ACC112 (cell line): ENCODE measurements around the gene STYXL1.
A peak's percentile ranks its signal among the peaks of the same experiment; 100 is the strongest.

Experiments used
- H2AFZ ChIP-seq: fragments of 200-600 bp; sonication (generic); one replicate; pipeline ENCODE4 v1.6.0; 2017; ENCODE audit warnings: antibody characterized with exemption, low read length; ENCODE audit not compliant: unreplicated experiment
- H3K27ac ChIP-seq: fragments of 200-600 bp; sonication (generic); 2 replicates; pipeline ENCODE4 v1.5.1; 2014; ENCODE audit warnings: low read depth, mild to moderate bottlenecking, antibody characterized with exemption, low read length, moderate library complexity
- H3K27me3 ChIP-seq: fragments of 200-600 bp; sonication (generic); 2 replicates; pipeline ENCODE4 v1.6.1; 2014; ENCODE audit warnings: mild to moderate bottlenecking, antibody characterized with exemption, low read length, moderate library complexity, mixed read lengths; ENCODE audit not compliant: insufficient read depth
- H3K36me3 ChIP-seq: fragments of 200-600 bp; sonication (generic); 2 replicates; pipeline ENCODE4 v1.6.1; 2016; ENCODE audit warnings: mild to moderate bottlenecking, antibody characterized with exemption, low read length, moderate library complexity, mixed read lengths; ENCODE audit not compliant: insufficient read depth
- H3K4me1 ChIP-seq: fragments of 200-600 bp; sonication (generic); one replicate; pipeline ENCODE4 v1.6.1; 2016; ENCODE audit warnings: low read length, mixed read lengths; ENCODE audit not compliant: insufficient read depth, unreplicated experiment, control insufficient read depth
- H3K4me3 ChIP-seq: fragments of 200-600 bp; sonication (generic); 2 replicates; pipeline ENCODE4 v1.5.1; 2014; ENCODE audit warnings: mild to moderate bottlenecking, low read depth, low read length
- H3K79me2 ChIP-seq: fragments of 200-600 bp; sonication (generic); one replicate; pipeline ENCODE4 v1.6.0; 2016; ENCODE audit warnings: low read length; ENCODE audit not compliant: control insufficient read depth, unreplicated experiment, insufficient read depth

Gene STYXL1

DNA sequence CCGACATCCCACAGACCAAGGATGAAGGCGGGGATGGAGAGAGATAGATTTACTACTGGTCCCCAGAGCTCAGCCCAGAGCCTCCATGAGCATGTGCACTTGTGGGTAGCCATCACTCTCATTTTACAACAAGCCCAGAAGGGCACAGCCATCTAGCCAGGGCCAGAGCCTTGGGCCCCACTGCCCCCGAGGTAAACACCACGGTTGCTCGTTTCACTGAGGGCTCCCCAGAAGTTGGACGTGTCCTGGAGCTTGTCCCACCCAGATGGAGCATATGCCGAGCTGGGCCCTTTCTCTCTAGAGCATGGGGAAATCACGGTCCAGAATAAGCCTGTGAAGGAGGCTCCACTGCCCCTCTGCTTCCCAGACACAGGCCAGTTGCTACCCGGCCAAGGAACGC is 44.4 kb downstream of the STYXL1 start:
- H3K36me3 ChIP-seq = peaks cover 5% of the 10 kb centered on the region; the same call in 1 of the 2 replicates
- no peak overlapping the region for H3K27ac ChIP-seq
- no peaks in the 10 kb centered on the region for H3K79me2 ChIP-seq
- no peak overlapping the region for H2AFZ ChIP-seq
- H3K4me3 ChIP-seq = no peak overlapping the region
- no peaks in the 10 kb centered on the region for H3K27me3 ChIP-seq
- peaks cover 2% of the 10 kb centered on the region for H3K4me1 ChIP-seq

DNA sequence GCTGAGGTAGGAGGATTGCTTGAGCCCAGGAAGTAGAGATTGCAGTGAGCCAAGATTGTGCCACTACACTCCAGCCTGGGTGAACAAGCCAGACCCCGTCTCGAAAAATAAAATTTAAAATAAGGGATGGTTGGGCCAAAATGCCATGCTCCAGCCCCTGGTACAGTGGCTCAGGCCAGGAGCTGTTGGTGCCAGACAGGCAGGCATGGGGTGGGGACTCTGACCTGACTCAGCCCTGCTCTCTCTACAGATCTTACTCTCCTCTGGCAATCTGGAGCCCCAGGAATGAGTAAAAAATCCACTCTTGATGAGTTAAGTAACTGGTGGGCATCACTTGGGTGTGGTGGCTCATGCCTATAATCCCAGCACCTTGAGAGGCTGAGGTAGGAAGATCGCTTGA is 45.0 kb downstream of the STYXL1 start:
- Histone ChIP-seq H3K4me1 (no peaks in the 10 kb centered on the region), H3K27ac (no peak overlapping the region), H3K36me3 (peaks cover 5% of the 10 kb centered on the region; the same call in 1 of the 2 replicates), H3K79me2 (no peaks in the 10 kb centered on the region), H3K27me3 (no peaks in the 10 kb centered on the region), H3K4me3 (no peak overlapping the region), H2AFZ (no peak overlapping the region)

DNA sequence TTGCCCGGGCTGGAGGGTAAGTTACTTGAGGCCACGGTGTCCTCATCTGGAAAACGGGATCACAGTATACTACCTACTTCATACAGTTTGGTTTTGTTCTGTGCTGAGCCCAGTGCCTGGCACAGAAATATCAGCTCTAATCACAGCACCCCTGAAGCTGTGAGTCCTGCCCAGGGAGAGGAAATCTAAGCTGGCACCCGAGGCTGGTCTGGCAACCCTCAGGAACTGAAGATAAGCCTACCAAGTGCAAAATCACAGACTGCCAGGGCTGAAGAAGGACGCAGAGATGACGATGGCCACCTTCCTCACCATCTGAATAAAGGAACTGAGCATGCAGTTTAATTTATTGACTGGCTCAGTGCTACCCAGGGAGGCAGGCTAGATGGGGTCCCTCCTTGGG is 45.7 kb downstream of the STYXL1 start:
- H3K4me1 ChIP-seq = no peaks in the 10 kb centered on the region
- no peak overlapping the region for H3K27ac ChIP-seq
- no peaks in the 10 kb centered on the region for H3K79me2 ChIP-seq
- H2AFZ ChIP-seq = no peak overlapping the region
- H3K4me3 ChIP-seq = no peak overlapping the region
- H3K27me3 ChIP-seq = no peaks in the 10 kb centered on the region
- H3K36me3 ChIP-seq = peaks cover 5% of the 10 kb centered on the region; the same call in 1 of the 2 replicates

DNA sequence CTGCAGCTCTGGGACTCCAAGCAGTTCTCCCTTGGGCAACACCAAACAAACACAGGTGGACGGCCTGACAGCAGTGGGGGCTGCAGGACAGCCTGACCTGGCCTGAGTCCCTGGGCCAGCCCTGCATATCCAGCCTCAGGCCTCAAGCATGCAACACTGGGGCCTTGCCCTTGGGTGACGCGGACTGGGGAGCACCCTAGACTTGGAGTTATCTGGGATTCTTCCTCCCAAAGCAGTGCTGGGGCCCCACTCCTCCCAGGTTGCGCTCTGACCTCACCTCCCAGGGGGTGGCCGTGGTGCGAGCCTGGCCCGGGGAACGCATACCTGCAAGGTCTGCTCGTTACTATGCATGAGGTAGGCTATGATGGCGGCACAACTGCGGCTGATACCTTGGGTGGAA is 47.2 kb downstream of the STYXL1 start:
- H3K36me3 ChIP-seq = peaks cover 5% of the 10 kb centered on the region; the same call in 1 of the 2 replicates

DNA sequence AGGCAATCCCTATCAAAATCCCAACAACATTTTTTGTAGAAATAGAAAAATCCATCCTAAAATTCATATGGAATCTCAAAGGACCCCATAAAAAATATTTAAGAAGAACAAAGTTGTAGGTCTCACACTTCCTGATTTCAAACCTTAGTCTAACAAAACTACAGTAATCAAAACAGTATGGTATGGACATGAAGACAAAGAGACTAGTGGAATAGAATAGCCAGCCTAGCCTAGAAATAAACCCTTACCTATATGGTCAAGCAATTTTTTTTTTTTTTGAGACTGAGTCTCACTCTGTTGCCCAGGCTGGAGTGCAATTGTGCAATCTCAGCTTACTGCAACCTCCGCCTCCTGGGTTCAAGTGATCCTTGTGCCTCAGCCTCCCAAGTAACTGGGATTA is 49.8 kb downstream of the STYXL1 start:
- no peak overlapping the region for H2AFZ ChIP-seq
- H3K27me3 ChIP-seq = no peaks in the 10 kb centered on the region
- H3K4me1 ChIP-seq = peaks cover 10% of the 10 kb centered on the region
- no peak overlapping the region for H3K4me3 ChIP-seq
- H3K79me2 ChIP-seq = no peaks in the 10 kb centered on the region
- no peak overlapping the region for H3K27ac ChIP-seq
- H3K36me3 ChIP-seq = peaks cover 5% of the 10 kb centered on the region; the same call in 1 of the 2 replicates

More for the DNA sequence above, 47.2 kb downstream of the STYXL1 start:
- no peak overlapping the region for H3K4me3 ChIP-seq
- no peak overlapping the region for H3K27ac ChIP-seq
- no peaks in the 10 kb centered on the region for H3K27me3 ChIP-seq
- H3K79me2 ChIP-seq = no peaks in the 10 kb centered on the region
- no peaks in the 10 kb centered on the region for H3K4me1 ChIP-seq
- H2AFZ ChIP-seq = no peak overlapping the region

DNA sequence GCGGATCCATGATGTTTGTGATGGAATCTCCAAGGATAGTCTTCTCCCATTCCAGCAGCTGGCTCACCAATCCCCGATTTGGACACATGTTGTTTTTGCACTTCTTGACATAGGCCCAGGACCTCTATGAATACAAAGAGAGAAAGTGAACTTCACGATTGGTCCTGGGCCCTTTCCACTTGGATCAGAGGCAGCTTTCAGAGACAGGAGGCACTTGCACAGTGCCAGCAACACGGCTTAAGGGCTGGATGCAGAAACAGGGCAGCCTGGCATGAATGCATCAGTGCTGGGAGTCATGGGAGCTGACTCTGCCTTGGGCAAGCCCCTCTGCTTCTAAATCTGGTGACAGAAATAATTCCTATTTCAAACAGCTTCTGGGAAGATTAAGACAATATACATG is 51.3 kb downstream of the STYXL1 start:
- Histone ChIP-seq H3K4me1 (peaks cover 11% of the 10 kb centered on the region), H3K4me3 (no peak overlapping the region), H3K79me2 (no peaks in the 10 kb centered on the region), H3K27me3 (no peaks in the 10 kb centered on the region), H3K36me3 (peaks cover 5% of the 10 kb centered on the region; the same call in 1 of the 2 replicates), H3K27ac (no peak overlapping the region), H2AFZ (no peak overlapping the region)

DNA sequence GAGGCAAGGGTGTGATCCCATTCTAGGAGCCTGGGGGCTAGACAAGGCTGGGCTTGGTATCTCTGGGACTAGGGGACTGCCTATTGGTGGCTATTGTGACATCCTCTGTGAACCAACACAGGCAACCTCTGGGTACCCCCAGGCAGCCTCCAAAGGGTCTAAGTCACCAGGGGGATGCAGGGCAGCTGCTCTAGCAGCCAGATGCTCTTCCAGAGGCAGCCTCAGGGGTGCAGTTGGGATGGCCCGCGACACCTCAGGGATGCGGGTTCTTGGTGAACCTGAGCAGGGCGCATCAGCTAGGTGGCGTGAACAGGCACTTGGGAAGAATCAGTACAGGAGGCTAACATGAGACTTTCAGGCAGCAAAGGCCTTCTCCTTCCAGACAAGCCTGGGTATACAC is 51.8 kb downstream of the STYXL1 start:
- Histone ChIP-seq H3K36me3 (peaks cover 3% of the 10 kb centered on the region; the same call in 1 of the 2 replicates), H3K27ac (no peak overlapping the region), H3K4me3 (no peak overlapping the region), H2AFZ (no peak overlapping the region), H3K4me1 (peaks cover 11% of the 10 kb centered on the region), H3K79me2 (no peaks in the 10 kb centered on the region), H3K27me3 (no peaks in the 10 kb centered on the region)

DNA sequence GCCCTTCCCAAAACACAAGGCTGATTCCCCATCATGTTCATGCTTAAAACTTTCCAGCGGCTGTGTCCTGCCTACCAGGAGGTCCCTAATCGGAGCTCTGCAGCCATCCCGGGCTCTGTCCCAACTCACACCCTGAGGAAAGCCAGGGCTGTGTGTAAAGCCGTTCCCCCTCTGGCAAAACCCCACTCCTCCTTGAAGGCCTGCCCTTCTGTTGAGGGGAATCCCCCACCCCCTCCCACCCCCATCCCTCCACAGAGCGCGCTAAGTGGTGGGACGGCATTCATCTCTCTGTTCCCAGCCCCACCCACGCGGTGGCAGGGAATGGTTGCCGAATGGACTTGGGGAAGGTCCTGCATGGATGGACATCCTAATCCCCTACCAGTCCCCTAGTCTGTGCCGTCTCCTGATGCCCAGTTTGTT is 52.7 kb downstream of the STYXL1 start:
- H3K27ac ChIP-seq = no peak overlapping the region
- no peaks in the 10 kb centered on the region for H3K27me3 ChIP-seq
- no peaks in the 10 kb centered on the region for H3K79me2 ChIP-seq
- peaks cover 11% of the 10 kb centered on the region for H3K4me1 ChIP-seq
- H2AFZ ChIP-seq = no peak overlapping the region
- H3K36me3 ChIP-seq = no peaks in the 10 kb centered on the region
- peak overlapping the region; percentile 91 for H3K4me3 ChIP-seq

DNA sequence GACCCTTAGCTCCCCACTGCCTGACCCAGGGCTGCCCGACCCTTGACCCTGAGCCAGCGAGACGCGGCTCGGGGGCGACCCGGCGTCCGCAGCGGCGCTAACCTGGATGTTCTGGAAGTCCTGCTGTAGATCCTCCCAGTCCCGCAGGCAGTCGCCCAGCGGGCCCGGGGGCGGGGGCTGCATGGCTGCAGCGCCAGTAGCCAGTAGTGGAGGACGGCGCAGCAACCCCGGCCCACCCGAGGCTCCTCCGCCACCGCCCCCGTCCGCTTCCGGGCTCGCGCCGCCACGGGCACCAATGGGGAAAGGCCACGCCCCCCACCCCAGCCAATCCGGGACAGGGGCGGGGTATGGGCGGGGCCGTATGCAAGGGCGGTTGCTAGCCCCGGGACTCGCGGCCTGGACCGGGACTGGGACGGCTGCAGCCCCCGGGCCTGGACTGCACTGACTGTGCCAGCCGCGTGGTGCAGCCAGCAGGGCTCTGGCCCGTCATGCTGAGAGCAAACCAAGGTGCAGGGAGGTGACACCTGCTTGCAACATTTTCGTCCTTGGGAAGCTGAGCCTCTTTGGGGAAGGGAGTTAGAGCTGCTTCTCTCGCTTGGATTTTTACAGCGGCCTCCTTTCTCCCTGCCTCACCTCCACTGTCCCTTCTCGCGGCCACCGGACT is 53.3 kb downstream of the STYXL1 start, which contains the start of gene TMEM120A:
TMEM120A (minus strand) TSS at position 208 of the 664 bp plus-strand sequence; CDS start at position 183, 25 bp downstream.
- Histone ChIP-seq H3K79me2 (no peaks in the 10 kb centered on the region), H3K27ac (peak within 1 kb of the TSS; percentile 36; the same call in 1 of the 2 replicates), H2AFZ (peak within 1 kb of the TSS; percentile 57), H3K27me3 (no peaks in the 10 kb centered on the region), H3K4me3 (peak within 1 kb of the TSS; percentile 91), H3K4me1 (peaks cover 11% of the 10 kb centered on the region), H3K36me3 (no peaks in the 10 kb centered on the region)

DNA sequence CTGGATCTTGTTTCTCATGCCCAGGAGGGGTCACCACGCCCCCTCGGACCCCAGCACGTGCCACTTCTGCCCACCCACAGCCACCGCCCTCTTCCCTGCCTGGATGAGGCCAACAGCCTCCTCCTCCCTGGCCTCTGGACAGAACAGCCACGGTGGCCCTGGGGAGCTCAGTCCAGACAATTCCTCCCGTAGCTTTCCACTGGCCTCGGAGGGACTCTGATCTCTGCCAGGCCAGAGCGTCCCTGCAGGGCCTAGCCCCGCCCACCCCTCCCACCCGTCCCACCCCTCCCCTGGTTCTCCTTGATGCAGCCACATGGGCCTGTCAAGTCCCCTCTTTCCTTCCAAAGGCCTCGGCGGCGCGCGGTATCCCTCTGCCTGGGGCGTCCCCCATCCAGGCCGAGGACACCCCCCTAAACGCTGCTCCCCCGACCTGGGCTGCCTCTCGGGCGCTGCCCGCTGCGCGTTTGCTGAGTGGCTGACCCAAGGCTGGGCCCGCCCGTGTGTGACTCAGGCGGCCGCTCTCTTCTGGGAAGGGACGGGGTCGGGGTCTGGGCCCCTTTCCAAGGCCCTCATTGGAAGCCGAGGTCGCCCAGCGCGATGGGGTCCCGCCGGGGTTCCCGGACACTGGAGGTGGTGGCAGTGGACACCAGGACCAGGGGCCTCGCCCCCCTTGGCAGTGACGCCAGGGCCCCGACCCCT is 54.0 kb downstream of the STYXL1 start:
- Histone ChIP-seq H3K4me3 (peak overlapping the region; percentile 91), H2AFZ (peak overlapping the region; percentile 57), H3K36me3 (no peaks in the 10 kb centered on the region), H3K27me3 (no peaks in the 10 kb centered on the region), H3K27ac (peak overlapping the region; percentile 36; the same call in 1 of the 2 replicates), H3K79me2 (no peaks in the 10 kb centered on the region), H3K4me1 (peaks cover 11% of the 10 kb centered on the region)
